ENCODE measurements around the gene CHMP6. TPM values are rescaled to one million over a fixed set of nuclear protein-coding genes. Genes with fewer than 3 reads are reported as not detected.

Gene CHMP6
- total RNA-seq, 1 donor = 19.4 TPM

DNA sequence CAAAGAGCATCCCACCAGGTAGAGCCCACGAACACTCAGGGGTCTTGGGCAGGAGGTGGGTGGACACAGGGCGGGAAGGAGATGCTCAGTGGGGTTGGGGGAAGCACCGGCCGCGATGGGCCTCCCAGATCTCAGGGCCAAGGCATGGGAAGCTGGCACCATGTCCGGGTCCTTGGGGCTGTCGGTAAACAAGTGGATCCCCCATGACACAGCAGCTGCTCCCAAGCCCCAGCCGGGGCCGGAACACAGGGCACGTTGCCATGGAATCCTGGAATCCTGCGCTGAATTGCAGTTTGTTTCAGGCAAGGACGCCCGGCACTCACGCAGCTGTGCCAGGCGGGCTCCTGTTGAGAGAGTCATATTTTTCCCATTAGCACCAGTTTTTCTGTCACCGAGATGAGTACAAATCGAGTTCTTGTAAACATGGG, 23.0 kb upstream of the CHMP6 start:
- H3K4me3 ChIP-seq (ENCODE audit: low read depth, low read length) = no peak overlapping the region
- peak; percentile 38 for DNase-seq (ENCODE audit: low read depth)
- TF ChIP-seq, protein P1, sequence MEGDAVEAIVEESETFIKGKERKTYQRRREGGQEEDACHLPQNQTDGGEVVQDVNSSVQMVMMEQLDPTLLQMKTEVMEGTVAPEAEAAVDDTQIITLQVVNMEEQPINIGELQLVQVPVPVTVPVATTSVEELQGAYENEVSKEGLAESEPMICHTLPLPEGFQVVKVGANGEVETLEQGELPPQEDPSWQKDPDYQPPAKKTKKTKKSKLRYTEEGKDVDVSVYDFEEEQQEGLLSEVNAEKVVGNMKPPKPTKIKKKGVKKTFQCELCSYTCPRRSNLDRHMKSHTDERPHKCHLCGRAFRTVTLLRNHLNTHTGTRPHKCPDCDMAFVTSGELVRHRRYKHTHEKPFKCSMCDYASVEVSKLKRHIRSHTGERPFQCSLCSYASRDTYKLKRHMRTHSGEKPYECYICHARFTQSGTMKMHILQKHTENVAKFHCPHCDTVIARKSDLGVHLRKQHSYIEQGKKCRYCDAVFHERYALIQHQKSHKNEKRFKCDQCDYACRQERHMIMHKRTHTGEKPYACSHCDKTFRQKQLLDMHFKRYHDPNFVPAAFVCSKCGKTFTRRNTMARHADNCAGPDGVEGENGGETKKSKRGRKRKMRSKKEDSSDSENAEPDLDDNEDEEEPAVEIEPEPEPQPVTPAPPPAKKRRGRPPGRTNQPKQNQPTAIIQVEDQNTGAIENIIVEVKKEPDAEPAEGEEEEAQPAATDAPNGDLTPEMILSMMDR (IDR thresholded peaks at IDR 0.05; ENCODE audit: insufficient read depth, low read depth, low read length) = no peak

DNA sequence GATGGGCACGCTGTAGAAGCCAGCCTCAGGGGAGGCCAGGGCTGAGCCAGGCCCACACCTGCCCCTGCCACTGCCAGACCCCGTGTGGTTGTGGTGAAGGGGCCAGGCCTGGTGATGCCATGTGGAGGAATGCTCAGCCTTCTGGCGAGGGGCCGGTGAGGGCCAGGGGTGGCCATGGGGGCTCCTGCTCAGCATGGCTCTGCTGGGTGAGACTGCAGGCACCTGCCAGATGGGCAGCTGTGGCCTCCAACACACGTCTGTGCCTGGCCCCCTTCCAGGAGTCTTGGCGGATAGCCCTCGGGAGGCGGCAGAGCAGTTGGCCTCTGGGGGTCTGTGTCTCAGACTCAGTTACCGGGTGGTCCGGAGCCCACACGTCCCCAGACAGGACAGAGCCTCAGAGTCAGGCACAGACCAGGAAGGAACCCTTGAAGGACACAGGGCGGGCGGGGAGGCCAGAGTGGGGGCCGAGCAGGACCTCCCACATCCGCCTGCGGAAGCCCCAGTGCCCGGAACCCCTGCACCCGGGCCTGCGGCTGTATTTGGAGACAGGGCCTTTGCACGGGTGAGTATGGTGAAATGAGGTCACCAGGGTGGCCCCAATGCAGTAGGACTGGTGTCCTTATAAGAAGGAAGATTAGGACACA, 22.5 kb upstream of the CHMP6 start:
- no peak overlapping the region for H3K4me3 ChIP-seq (ENCODE audit: low read depth, low read length)
- no peak for DNase-seq (ENCODE audit: low read depth)
- TF ChIP-seq, protein P1 (IDR thresholded peaks at IDR 0.05; ENCODE audit: insufficient read depth, low read depth, low read length) = no peak

DNA sequence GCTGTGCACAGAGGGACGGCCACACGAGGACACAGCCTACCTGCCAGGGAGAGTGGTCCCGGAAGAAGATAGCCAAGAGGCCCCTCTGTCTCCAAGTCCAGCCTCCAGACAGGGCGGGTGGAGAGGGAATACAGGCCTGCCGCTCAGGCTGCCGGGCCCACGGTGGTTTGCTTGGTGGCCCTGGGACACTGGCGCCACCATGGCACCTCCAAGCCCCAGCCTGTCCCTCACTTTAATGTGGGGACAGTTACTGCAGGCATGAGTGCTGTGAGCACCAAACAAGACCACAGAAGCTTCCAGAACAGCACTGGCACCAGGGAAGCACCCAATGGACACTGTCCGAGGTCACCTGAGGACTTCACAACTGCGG, 22.0 kb upstream of the CHMP6 start:
- no peak overlapping the region for H3K4me3 ChIP-seq (ENCODE audit: low read depth, low read length)
- TF ChIP-seq, protein P1 (IDR thresholded peaks at IDR 0.05; ENCODE audit: insufficient read depth, low read depth, low read length) = no peak
- DNase-seq (ENCODE audit: low read depth) = no peak

DNA sequence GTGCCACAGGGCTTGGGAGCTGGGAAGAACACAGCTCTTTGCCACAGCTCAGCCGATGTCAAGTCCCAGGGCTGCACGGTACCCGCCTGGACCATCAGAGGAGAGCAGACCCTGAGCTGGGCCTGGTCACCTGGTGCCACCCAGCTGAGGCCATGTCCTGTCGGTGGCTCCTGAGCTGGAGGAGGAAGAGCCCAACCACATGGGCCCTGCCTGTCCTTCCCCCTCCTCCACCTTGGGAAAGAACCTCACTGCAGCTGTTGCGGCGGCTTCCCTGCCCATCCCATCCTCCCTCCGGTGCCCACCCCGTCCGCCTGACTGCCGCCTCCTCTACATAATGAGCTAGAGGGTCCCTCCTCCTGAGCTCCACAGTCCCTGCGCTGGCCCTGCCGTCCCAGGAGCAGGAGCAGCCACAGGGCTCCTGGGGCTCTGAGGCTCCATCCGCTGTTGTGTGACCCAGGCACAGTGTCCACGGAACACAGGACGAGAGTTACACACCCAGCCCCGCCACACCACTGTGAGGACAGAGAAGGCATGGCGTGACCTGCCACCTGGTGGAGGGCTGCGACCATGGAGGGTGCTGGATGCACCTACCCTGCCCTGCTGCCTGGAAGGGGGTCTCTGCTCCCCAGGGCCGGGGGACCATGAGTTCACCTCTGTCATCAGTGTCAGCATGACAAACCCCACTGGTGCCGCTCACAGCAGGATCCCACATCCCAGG, 21.4 kb upstream of the CHMP6 start:
- TF ChIP-seq, protein P1 (IDR thresholded peaks at IDR 0.05; ENCODE audit: insufficient read depth, low read depth, low read length) = peak; percentile 48
- peak; percentile 17 for DNase-seq (ENCODE audit: low read depth)
- H3K4me3 ChIP-seq (ENCODE audit: low read depth, low read length) = no peak overlapping the region

DNA sequence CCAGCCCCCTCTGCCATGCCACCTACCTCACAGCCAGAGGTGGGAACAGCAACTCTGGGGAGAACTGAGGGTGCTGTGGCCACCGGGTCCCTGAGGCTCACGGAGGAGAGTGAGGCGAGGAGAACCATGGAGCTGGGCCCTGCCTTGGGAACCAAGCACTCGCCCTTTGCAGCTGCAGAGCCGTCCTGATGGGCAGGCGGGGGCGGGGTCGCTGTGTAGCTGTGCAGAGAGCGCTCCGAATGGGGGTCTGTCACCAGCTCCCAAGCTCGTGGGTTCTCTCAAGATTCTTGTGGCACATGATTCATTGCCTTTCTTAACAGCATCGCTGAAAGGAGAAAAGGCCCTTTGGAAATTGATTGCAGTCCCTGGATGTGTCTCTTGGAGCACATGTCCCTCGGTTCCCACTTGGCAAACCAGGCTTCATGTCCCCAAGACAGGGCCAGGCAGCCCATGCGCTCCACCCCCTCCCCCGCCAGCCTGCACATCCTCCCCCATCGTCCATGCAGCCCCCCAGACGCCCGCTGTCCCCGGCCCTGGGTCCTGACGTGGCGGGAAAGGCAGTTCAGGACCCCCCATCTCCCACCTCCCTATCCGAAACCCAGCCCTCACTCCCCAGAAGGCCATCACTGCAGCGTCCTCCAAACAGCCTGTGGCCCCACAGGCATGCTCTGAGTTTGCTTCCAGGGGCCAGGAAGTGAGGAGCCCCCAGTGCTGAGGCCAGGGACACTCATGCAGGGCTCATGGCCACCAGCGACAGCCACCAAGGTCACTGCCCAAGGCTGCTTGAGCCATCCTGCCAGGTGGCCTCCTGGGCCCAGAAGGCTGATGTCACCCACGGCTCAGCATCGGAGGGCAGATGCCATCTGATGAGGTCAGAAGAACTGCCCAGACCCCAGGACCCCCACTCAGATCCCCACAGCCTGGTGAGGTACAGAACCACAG, 20.6 kb upstream of the CHMP6 start:
- TF ChIP-seq, protein P1 (IDR thresholded peaks at IDR 0.05; ENCODE audit: insufficient read depth, low read depth, low read length) = no peak
- DNase-seq (ENCODE audit: low read depth) = no peak
- no peak overlapping the region for H3K4me3 ChIP-seq (ENCODE audit: low read depth, low read length)

DNA sequence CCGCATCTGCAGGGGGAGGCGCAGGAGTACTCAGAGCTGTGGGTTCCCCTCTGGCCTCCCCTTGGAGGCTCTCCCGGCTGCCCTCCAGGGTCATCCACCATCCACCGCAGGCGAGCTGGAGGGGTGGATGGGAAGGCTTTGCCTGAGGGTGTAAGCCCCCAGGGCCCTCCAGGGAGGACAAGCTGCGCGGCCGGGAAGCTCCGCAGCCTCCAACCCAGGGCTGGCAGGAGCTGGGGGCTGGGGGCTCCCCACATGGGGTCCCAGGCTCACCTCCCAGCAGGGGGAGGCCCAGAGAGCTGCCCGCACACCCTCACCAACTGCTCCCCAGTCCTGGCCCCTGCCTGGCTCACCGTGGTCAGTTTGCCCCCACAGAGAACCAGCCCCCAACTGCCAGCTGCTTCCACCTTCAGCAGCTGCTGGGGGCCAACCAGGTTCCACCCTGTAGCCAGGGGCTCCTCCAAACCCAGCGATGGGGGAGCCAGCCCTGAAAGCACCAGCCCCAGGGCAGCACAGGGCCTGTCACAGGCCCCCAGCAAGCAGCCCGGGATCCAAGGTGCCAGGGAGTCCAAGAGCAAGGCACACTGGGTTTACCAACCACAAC, 19.8 kb upstream of the CHMP6 start:
- TF ChIP-seq, protein P1 (IDR thresholded peaks at IDR 0.05; ENCODE audit: insufficient read depth, low read depth, low read length) = no peak
- no peak overlapping the region for H3K4me3 ChIP-seq (ENCODE audit: low read depth, low read length)
- no peak for DNase-seq (ENCODE audit: low read depth)

Data from fibroblast of villous mesenchyme (primary cell).